ENCODE measurements around the gene RCOR2. TPM values are rescaled to one million over a fixed set of nuclear protein-coding genes. Genes with fewer than 3 reads are reported as not detected.

Gene RCOR2
- total and polyA plus RNA-seq, 2 of the 4 experiments (the other 2 are of a cell fraction) = 0.90 to 2.0 TPM

DNA sequence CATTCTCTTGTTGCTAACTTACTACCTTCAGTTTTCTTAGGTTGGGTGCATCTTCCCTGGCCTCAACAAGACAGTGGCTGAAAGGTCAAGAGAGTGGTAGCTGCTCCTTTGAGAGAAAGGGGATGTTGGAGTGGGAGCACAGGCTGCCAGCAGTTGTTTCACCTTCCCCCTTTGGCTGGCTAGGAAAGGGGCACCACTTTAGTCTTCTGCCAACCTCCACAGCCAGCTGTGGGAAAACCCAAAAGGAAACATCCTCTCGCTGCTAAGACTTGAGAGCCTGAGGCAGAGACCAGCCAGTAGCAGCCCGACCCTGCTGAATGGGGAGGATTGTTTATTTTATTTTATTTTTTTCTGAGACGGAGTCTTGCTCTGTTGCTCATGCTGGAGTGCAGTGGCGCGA is 43.7 kb downstream of the RCOR2 start:
- ATAC-seq (ENCODE audit: low read depth) (no peak), DNase-seq (no peak)
- Histone ChIP-seq H2BK15ac (ENCODE audit: low read depth, low read length) (no peak overlapping the region), H2BK120ac (ENCODE audit: low read depth, low read length) (no peak overlapping the region), H3K23ac (ENCODE audit: low read depth, low read length) (no peak overlapping the region), H2AFZ (replicated peaks; ENCODE audit: low read length, poor library complexity) (no peak overlapping the region), H3K18ac (ENCODE audit: low read depth, low read length) (no peak overlapping the region), H3K27ac (ENCODE audit: insufficient read depth, low read length) (no peak overlapping the region), H3K9me1 (ENCODE audit: insufficient read depth, low read length) (peaks cover 30% of the 10 kb centered on the region), H2AK9ac (replicated peaks; ENCODE audit: low read depth, low read length, poor library complexity) (no peak overlapping the region), H2AK5ac (ENCODE audit: low read depth, low read length) (no peak overlapping the region), H3K9ac (ENCODE audit: low read depth, low read length) (no peak overlapping the region), H3K4ac (ENCODE audit: low read depth, low read length) (no peak overlapping the region), H2BK5ac (ENCODE audit: low read depth, low read length, poor library complexity, severe bottlenecking) (no peak overlapping the region), H3K9me3 (ENCODE audit: control insufficient read depth, insufficient read depth, low read length) (no peaks in the 10 kb centered on the region), H4K20me1 (ENCODE audit: insufficient read depth, low read length) (peaks cover 93% of the 10 kb centered on the region), H3K4me3 (ENCODE audit: insufficient read depth, low read depth, low read length) (no peak overlapping the region), H3K4me2 (ENCODE audit: low read depth, low read length) (no peak overlapping the region), H3K27me3 (ENCODE audit: control insufficient read depth, insufficient read depth, low read length) (no peaks in the 10 kb centered on the region), H4K5ac (ENCODE audit: low read depth, low read length) (no peak overlapping the region), H3K56ac (ENCODE audit: extremely low read depth, insufficient read depth, low read length) (no peak overlapping the region), H4K91ac (ENCODE audit: insufficient read depth, low read depth, low read length) (no peak overlapping the region), H3K14ac (replicated peaks; ENCODE audit: low read depth, low read length) (no peak overlapping the region), H2BK20ac (ENCODE audit: low read depth, low read length) (no peak overlapping the region), H3K79me1 (ENCODE audit: low read depth in 1 of 2, low read length in 2 of 2) (peaks cover 45 to 90% of the 10 kb centered on the region in 2 experiments), H4K8ac (ENCODE audit: low read depth in 2 of 2, low read length in 2 of 2) (no peak overlapping the region), H3K36me3 (ENCODE audit: control insufficient read depth, insufficient read depth, low read length) (peaks cover 7% of the 10 kb centered on the region; the same call in 1 of the 2 replicates), H3K4me1 (ENCODE audit: control insufficient read depth, insufficient read depth, low read length) (peaks cover 15% of the 10 kb centered on the region; the same call in 1 of the 2 replicates)
- no TSS peak for BruUV-seq (replicated peaks)
- in situ Hi-C loops (cut with MboI; ENCODE audit: low sequenced_read_pairs) (no loop called here), dilution Hi-C loops (cut with HindIII; ENCODE audit: low sequenced_read_pairs, unreplicated experiment) (no loop called here), intact Hi-C loops (cut with micrococcal nuclease) (no loop called here)
- TF ChIP-seq CHD1 (IDR thresholded peaks at IDR 0.05; ENCODE audit: low read depth, low read length) = no peak
- ChIA-PET CTCF (interaction anchor here (1.0 to 1.6 kb wide), 2 partner anchors 17 to 73 kb away, joined by 3 to 5 read pairs; no protein-coding TSS in a partner anchor), POLR2A (ENCODE audit: unreplicated experiment) (no interaction called here)
- no CpG with 5 or more reads among the region's 5 CpGs for WGBS, 2 experiments (ENCODE audit: extremely low coverage in 2 of 2, insufficient read length in 1 of 2)
